ENCODE data around the gene GNG8.
"Not testable (repeated sequence)": the region's sequence is repeated elsewhere in the genome, so short reads cannot be mapped to it uniquely, and the experiment has no call there.

GNG8 gene

DNA sequence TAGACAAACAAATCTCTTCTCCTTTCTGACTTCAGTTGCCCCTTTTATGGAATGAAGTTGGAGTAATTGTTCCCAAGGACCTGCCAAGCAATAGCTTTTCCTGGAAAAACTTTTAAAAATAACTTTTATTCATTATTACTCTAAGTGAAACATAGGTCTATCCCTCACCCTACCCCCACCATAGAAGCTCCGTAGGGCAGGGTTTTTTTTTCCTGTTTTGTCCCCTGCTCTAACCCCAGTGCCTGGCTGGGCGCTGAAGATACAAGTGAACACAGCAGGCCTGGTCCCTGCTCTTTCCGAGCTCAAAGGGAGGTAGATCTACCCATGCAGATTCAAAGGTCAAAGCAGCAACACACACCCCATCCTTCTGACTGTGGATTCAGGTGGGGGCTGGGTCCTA lies 8.7 kb upstream of the GNG8 start:
- no peak for DNase-seq

DNA sequence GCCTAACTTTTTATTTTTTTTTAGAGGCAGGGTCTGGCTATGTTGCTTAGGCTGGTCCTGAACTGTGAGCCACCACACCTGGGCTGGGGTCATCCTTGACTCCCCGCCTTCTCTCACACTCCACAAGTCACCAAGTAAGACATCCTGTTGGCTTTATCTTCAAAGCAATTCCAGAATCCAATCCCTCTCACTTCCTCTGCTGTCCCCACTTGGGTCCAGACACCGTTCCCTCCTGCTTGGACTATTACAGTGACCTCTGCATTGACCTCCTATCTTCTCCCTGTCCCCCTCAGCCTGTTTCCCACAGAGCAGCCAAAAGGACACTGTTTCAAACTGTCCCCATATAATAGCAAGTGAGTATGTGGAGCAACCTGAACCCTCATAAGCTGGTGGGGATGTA lies 4.7 kb upstream of the GNG8 start:
- no peak for DNase-seq

- peak; percentile 31 to 43 for DNase-seq
Observed at GRCh38 chr19:46639358-46640182, 3.6 kb upstream of the GNG8 start.

DNA sequence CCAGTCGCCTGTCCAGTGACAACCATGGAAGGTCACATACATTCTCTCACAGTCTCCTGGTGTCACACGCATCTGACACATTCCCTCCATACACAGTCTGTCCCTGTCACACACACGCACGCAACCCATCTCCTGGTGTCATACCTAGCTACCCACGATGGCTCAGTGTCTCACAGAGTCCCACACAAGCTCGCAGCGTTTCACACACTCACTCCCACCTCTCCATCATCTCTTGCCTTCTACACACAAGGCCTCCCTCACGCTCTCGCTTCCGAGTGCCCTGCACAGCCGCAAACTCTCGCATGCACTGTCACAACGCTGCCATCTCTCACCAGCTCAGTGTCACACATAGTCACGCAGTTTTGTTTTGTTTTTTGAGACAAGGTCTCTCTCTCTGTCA lies 1.2 kb upstream of the GNG8 start:
- DNase-seq = no peak

DNA sequence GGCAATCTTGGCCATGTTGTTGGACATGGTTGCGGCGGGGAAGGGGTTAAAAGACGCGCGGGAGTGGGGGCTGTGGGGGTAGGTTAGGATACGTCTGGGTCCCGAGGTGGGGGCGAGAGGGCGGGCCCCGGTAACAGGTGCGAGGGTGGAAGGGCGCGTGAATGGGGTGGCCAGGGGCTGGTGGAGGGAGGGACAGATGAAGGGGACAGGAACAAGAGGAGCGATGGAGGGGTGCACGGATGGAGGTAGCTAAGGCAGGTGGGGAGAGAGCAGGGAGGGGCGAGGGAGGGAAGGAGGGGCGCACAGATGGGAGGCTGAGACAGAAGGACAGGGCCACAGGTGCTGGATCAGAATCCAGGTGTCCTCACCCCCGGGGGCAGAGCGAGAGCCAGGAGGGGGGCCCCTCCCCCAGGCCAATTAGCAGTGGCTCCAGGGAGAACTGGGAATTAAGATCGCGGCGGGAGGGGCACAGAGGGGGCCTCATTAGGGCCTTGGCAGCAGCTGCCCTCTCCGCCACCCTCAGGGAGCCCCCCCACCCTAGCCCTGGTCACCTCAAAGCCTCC lies 1.3 kb downstream of the GNG8 start:
- no peak for DNase-seq

- DNase-seq = peak; percentile 61 to 70
Observed at GRCh38 chr19:46634045-46634655, 1.9 kb downstream of the GNG8 start.

DNA sequence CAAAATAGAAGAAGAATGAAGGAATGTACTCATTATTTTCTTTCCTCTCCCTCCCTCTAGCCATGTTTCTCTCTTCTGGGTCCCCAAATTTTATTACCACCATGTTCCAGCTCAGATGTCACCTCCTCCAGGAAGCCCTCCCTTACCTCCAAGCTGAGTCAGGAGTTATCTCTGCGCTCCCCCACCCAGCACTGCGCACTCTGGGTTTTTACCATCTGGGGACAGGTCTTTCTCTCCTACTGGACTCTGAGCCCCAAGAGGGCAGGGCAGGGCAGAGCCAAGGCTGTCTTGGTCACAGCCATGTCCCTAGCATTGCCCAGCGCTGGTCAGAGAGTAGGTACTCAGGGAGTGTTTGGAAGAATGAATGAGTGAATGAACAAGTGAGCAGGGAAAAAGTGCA lies 2.9 kb downstream of the GNG8 start:
- DNase-seq = no peak

- DNase-seq = no peak
Observed at GRCh38 chr19:46631481-46631880, 4.5 kb downstream of the GNG8 start.

DNA sequence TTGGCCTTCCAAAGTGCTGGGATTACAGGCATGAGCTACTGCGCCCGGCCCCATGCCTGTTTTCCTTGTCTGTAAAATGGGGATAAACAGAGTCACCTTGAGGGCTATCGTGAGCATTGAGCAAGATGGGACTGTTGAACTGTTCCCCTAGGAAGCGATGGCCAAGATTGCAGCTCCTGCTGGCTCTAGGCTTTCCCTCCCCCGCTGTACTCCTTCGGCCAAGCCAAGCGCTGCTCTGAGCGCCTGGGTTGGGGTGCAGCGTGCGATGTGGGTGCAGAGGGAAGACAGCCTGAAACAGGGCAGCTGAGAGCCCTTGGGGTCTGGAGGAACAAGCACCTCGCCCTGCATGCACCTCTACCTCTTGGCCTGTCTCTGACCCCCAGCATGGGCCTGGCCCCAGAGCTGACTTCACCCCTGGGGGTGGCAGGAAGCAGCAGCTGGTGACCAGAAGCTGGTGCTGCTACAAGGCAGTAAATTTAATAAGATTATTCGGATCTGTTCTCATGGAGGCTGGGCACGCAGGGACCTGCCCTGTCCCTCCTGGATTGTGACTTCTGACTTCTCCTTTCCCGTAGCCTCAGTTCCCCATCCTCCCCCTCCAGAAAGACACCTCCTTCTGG lies 5.3 kb downstream of the GNG8 start:
- DNase-seq = no peak

- no peak for DNase-seq
Observed at GRCh38 chr19:46629546-46630025, 6.4 kb downstream of the GNG8 start.

GRCh38 chr19:46628970-46629369 lies 7.0 kb downstream of the GNG8 start:
- DNase-seq = not testable (repeated sequence)

- no peak for DNase-seq
Observed at GRCh38 chr19:46626446-46626845, 9.6 kb downstream of the GNG8 start.

DNA sequence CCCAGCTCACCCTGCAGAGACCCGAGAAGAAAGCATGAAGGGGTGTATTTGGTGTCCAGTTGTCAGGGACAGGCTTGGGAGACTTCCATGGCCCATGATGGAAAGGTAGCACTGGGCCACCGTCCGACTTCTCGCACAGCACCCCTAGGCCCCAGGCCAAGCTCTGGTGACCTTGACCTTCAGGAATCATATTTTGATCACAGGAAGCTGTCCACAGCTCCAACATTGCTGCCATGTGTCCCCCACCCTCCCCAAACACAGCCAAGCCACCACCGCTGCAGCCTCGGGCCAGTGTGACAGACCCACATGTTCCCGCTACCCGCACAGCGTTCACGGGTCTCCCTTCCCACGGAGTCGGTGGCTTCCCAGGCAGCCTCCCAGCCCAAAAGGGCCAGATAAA lies 10.3 kb downstream of the GNG8 start:
- no peak for DNase-seq

DNA sequence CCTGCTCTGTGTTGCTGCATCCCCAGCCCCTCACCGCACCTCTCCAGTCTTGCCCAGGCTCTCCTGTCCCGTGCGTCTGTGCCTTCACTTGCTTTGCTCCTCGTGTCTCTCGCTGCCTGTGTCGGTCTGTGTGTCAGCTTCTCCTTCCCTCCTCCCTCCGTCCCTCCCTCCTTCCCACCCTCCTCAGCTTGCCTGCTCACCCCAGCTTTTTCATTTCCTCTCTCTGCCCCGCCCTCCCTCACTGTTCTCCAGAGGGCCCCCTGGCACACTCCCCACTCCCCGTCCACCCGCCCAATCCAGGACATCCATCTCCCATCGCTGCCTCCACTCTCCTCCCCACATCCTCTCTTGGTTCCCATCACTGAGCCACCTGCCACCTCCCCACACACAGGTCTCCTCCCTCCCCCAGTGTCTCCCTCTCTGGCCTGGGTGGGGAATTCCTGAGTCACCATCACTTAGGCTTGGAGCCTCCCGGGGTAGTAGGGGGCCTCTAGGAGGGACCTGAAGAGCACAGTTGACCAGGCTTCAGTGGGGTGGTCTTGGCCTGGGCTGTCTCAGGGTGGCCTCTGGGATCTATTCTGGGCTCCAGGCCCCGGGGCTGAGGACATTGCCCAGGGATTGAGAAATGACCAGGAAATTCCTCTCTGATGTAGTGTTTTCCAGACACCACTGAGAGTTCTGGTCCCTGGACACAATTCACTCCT lies 10.9 kb downstream of the GNG8 start, which contains the start of gene PTGIR:
TSS of gene PTGIR (minus strand) at position 132 of the 704 bp plus-strand sequence. CDS start 864 bp downstream, outside the sequence.
- no peak for DNase-seq

- DNase-seq = no peak
Observed at GRCh38 chr19:46623915-46624502, 12.0 kb downstream of the GNG8 start.

- DNase-seq = no peak
Observed at GRCh38 chr19:46622118-46622446, 13.9 kb downstream of the GNG8 start.

DNA sequence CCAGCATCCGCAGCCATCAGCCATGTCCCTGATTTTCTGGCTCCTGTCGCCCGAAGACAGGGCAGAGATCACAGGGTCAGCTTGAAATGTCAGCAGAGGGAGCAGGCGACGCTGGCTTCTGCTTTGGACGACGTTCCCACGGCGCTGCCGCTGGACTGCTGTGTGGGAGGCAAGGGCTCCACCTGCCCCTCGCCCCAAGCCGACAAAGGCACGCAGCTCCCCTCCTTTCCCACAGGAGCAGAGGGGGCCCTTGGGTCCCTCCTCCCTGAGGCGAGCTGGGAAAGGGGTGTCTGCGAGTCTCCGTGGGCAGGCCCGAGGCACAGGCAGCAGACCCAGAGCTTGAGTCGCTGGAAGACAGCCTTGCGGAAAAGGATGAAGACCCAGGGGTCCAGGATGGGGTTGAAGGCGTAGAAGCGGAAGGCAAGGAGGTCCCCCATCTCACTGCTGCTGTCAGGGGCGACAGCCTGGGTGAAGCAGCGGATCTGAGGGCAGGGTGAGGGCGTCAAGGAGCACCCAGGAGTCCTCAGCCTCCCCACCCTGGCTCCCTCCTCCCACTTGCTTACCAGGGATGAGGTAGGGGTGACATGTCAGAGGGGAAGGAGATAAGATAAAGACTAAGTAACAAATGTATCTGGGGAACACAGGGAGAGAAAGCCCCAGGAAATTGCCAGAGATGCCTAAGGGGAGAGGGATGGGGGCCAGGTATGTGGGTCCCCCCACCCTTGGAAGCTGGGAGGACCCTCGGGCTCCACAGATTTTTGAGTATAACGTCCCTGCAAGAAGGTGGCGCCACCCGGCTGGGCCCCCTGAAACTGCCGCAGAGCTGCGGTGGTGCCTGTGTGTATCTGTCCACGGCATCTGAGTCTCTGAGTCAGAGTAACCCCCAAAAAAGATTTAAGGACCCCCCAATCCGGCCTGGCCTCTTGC lies 14.5 kb downstream of the GNG8 start:
- DNase-seq = no peak

DNA sequence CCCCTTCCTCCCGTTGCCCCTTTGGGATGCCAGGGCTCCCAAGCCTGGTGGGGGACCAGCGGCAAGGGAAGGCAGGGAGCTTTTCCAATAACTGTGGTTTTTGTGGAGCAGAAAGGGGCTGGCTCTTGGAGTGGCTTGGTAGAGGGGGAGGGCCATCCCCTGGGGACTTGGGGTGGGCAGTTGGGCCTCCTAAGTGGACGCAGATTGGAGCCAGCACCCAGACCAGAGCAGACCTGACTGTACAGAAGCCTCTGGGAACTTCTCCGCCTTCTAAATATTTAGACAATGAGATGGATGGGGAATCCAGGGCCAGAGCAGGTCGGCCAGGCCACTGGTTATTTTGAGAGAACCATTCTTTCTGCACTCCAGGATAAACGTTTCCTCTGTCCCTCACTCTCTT lies 15.3 kb downstream of the GNG8 start:
- no peak for DNase-seq

GRCh38 chr19:46620267-46620666 lies 15.7 kb downstream of the GNG8 start:
- no peak for DNase-seq

DNA sequence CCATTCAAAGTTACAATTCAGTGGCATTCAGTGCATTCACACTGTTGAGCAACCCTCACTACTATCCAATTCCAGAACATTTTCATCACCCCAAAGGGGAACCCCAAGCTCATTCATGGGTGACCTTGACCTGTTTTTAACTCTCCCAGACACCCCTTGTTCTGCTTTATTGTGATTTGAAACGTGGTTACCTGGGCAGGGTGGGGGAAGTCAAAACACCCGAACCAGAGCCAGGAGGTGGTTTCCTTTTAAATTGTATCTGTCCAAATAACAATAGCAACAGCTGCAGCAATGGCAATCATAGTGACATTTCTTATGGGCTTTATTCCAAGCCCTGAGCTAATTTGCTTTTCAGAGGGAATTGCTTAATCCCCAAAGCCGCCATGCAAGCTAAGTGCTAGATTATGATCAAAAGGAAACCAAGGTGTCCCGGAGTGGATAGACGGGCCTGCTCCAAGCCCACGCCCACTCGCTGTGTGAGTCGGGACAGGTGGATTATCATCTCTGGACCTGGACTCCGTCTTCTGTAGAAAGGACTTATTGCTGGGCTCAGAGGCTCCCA lies 17.3 kb downstream of the GNG8 start:
- peak in 1 of 2 experiments; percentile 27 for DNase-seq

DNA sequence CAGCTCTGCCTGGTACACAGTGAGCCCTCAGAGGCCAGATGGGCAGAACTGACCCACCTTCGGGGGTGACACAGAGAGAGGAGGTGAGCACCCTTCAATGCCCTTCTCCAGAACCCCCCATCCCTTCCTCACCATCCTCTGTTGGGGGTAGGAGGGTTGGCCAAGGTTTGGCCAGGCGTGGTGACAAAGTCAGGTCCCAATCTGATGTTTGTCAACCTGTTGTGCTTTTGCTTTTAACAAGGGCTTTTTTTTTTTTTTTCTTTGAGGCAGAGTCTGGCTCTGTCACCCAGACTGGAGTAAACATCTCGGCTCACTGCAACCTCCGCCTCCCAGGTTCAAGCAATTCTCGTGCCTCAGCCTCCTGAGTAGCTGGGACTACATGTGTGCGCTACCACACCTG lies 18.4 kb downstream of the GNG8 start:
- no peak for DNase-seq
